Head of caudate nucleus (tissue), 42 donors: Measurements from ENCODE around the gene PRAMEF11.
"Not testable (repeated sequence)": the region's sequence is repeated elsewhere in the genome, so short reads cannot be mapped to it uniquely, and the experiment has no call there.

Experiments used
- DNase-seq, 42 donors: peaks; one replicate each; pipeline versions ENCODE4 v3.0.0 to v3.0.0-alpha.2; 2020 to 2021; ENCODE audit warnings: mixed read lengths in 7 of 42
- intact Hi-C: fragments of 100-400 bp; cut with DNase I; formaldehyde crosslinking; loops from one replicate; pipeline ENCODE4 v1.15.0; 2022

PRAMEF11 gene

GRCh38 chr1:12831310-12831709, at the start of gene PRAMEF11:
Gene PRAMEF11, minus strand, starts transcription at chr1:12831410. Its CDS starts 2,621 bp downstream, at chr1:12828789.
- intact Hi-C loops, DNase-seq: not testable (repeated sequence)

- intact Hi-C loops, DNase-seq: not testable (repeated sequence)
Observed at GRCh38 chr1:12878453-12878852, 47.2 kb upstream of the PRAMEF11 start.

DNA sequence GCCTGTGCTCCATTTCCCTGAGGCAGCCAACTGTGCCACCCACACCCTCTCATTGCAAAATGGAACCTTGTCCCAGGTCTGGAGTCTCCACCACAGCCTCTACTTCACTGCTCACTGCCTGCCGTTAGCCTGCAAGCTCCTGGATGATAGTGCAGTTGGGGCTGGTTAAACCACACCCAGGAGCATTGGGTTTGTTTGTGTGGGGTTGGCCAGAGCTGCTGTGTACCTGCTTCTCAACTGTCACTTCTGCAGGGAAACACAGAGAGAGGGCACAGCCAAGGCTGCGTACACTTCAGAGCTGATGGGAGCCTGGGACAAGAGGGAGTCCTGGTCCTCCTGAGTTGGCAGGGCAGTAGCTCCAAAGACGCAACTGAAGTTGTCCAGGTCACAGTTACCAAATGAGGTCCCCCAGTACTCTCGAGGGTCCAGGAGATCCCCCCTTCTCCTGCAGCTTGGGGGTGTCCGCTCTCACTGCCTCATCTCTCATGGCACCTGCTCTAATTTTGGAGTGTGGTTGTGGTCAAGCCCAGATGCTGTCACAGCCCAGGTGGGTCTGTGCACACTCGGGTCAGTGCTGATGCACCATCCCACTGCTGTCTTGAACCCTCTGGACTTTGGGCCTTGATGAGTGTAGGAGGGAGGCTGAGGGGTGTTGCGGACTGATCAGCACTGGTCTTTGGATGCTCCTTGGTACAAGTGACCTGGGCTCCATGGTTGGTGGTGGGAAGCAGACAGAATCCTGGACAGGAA, 32.1 kb upstream of the PRAMEF11 start:
- intact Hi-C loops, DNase-seq: not testable (repeated sequence)

DNA sequence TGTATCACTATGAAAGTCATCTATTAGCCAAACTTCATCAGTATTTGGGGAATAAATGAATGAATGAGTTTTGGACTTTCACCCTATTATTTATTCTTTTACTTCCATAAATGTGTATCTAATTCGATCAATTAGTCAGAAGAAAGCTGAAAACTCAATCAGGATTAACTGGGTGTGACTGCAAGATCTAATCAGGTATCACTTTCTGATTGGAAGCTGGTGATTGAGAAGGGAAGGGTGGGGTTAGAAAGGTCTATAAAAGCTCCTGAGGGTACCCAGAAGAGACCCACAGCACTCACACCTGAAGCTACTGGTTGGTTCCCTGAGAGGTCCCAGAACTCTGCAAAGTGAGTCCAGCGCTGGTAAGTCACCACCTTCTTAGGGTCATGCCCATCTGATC, 25.6 kb upstream of the PRAMEF11 start, which contains the start of gene PRAMEF2:
Gene PRAMEF2 (plus strand): TSS at position 301 of the 400 bp plus-strand sequence. CDS start 1,924 bp downstream, outside the sequence.
- DNase-seq, intact Hi-C loops: not testable (repeated sequence)

- intact Hi-C loops = no loop called here
- DNase-seq = no peak
Observed at GRCh38 chr1:12851779-12852178, 20.6 kb upstream of the PRAMEF11 start.

DNA sequence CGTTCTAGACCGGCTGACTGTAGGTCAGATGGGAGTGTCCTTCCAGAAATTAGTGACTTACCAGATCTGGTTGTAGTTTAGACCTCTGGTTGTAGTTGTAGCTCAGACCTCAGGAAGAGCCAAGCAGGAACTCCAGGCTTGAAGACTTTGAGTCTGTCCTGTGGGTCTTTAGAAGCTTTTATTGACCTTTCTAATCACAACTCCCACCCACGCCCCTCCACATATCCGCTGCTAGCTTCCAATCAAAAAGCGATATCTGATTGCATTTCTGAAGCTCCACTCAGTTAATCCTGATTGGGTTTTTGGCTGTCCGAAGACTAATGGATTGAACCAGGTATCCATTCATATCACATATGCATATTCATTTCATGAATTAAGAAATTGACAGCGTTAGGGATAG, 17.4 kb upstream of the PRAMEF11 start, which contains the start of gene HNRNPCL1:
Gene HNRNPCL1 (minus strand): TSS at position 101 of the 400 bp plus-strand sequence. CDS start 431 bp downstream, outside the sequence.
- intact Hi-C loops = not testable (repeated sequence)

GRCh38 chr1:12833251-12833650, 2.0 kb upstream of the PRAMEF11 start:
- intact Hi-C loops, DNase-seq: not testable (repeated sequence)

More for the DNA sequence above, 17.4 kb upstream of the PRAMEF11 start, which contains the start of gene HNRNPCL1:
- DNase-seq = not testable (repeated sequence)

- DNase-seq, intact Hi-C loops: not testable (repeated sequence)
Observed at GRCh38 chr1:12819061-12819460, 12.1 kb downstream of the PRAMEF11 start.

- no peak for DNase-seq
- intact Hi-C loops = no loop called here
Observed at GRCh38 chr1:12811409-12811784, 19.8 kb downstream of the PRAMEF11 start.

GRCh38 chr1:12810691-12811408, 20.4 kb downstream of the PRAMEF11 start:
- no peak for DNase-seq
- intact Hi-C loops = no loop called here

- no peak for DNase-seq
- intact Hi-C loops = no loop called here
Observed at GRCh38 chr1:12809933-12810332, 21.3 kb downstream of the PRAMEF11 start.

- DNase-seq = no peak
Observed at GRCh38 chr1:12799730-12800129, 31.5 kb downstream of the PRAMEF11 start.

GRCh38 chr1:12798911-12799310, 32.3 kb downstream of the PRAMEF11 start:
- intact Hi-C loops = no loop called here
- DNase-seq = no peak

More at GRCh38 chr1:12799730-12800129, 31.5 kb downstream of the PRAMEF11 start:
- intact Hi-C loops = no loop called here

DNA sequence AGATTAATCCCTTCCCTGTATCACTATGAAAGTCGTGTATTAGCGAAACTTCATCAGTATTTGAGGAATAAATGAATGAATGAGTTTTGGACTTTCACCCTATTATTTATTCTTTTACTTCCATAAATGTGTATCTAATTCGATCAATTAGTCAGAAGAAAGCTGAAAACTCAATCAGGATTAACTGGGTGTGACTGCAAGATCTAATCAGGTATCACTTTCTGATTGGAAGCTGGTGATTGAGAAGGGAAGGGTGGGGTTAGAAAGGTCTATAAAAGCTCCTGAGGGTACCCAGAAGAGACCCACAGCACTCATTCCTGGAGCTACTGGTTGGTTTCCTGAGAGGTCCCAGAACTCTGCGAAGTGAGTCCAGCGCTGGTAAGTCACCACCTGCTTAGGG, 40.1 kb downstream of the PRAMEF11 start, which contains the start of gene PRAMEF1:
Gene PRAMEF1 (plus strand): TSS at position 301 of the 400 bp plus-strand sequence. CDS start 1,831 bp downstream, outside the sequence.
- DNase-seq, intact Hi-C loops: not testable (repeated sequence)

GRCh38 chr1:12784729-12785128, 46.5 kb downstream of the PRAMEF11 start:
- intact Hi-C loops, DNase-seq: not testable (repeated sequence)

DNA sequence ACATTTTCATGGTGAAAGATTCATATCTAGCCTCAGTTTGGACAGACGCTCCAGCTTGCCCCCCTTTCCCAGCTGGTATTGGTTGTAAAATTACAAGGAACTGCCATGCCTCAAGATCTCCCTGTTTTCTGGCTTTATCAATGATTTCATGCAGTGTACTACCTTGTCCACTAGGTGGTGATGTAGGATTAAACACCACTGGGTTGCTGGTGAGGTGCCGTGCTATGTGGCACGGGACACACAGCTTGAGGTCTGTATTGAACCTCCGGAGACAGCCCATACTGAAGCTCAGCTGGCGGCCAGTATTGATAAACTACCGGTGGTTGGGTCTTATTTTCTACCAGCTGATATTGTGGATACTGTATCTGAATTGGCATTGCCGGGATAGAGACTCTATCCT, 47.4 kb downstream of the PRAMEF11 start:
- intact Hi-C loops, DNase-seq: not testable (repeated sequence)

DNA sequence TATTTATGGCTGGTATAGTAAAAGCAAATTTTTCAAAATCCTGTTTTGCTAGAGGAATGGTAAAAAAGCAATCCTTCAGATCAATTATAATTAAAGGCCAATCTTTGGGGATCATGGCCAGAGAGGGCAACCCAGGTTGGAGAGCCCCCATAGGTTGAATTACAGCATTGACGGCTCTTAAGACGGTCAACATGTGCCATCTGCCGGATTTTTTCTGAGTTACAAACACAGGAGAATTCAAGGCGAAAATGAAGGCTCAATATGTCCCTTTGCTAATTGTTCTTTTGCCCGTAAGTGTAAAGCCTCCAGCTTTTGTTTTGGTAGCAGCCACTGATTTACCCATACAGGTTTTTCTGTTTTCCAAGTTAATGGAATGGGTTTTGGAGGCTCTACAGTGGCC, 49.7 kb downstream of the PRAMEF11 start:
- peak in 3 of 42 donors; percentile 29 to 46 (median 31) for DNase-seq
- intact Hi-C loops = not testable (repeated sequence)

DNA sequence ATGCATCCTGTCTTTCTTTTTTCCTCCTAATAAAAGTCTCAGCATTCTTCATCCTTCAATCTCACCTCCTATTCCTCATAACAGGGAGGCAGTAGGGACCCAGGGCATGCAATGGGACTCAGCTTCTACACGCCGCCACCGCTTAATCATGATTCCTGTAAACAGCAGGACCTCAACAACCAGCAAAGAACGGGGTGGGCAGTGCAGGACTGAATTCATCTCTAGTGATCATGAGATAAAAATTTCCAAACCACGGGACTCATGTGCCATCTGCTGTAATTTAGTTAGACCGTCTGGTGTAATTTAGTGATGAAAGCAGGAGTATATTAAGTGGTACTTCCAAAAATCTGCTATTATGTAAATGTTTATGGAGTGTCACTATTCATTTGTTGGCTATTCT, 52.3 kb downstream of the PRAMEF11 start:
- DNase-seq = no peak

GRCh38 chr1:12778061-12778460, 53.1 kb downstream of the PRAMEF11 start:
- DNase-seq = no peak
- intact Hi-C loops = no loop called here

More for the DNA sequence above, 52.3 kb downstream of the PRAMEF11 start:
- intact Hi-C loops = no loop called here
